ENCODE results near the gene SSX2IP. TPM values are rescaled to one million over a fixed set of nuclear protein-coding genes. Genes with fewer than 3 reads are reported as not detected.

Gene SSX2IP
- total and polyA plus RNA-seq, 4 donors: 3.7 to 21.8 (median 6.4) TPM

DNA sequence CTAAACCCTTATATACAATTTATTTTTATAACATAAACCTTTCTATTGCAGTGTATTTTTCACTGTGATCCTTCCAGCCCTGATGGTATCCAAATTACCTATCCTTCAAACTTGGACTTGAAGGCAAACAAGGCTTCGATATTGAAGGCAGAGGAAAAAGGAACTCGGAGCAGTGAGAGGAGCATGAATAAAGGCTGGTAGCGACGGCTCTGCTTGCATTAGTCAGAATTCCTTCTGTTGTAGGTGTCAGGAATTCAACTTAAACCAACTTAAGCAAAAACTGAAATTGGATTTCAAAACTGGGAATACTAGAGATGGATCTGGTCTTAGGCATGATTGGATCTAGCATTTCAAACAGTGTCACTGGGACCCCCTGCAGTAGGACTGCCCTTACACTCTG, 17.8 kb upstream of the SSX2IP start:
- Histone ChIP-seq H3K9ac (ENCODE audit: low read depth in 1 of 2, low read length in 2 of 2) (no peak overlapping the region), H3K36me3 (ENCODE audit: control insufficient read depth in 4 of 4, insufficient read depth in 3 of 4, low read depth in 1 of 4, low read length in 3 of 4) (no peaks in the 10 kb centered on the region), H3K27ac (ENCODE audit: low read depth in 1 of 2, low read length in 2 of 2) (no peak overlapping the region), H3K4me1 (ENCODE audit: control insufficient read depth in 4 of 4, insufficient read depth in 4 of 4, low read length in 3 of 4) (peaks cover 6 to 17% (median 10%) of the 10 kb centered on the region in 4 donors), H3K4me3 (ENCODE audit: low read depth in 1 of 3, low read length in 3 of 3) (no peak overlapping the region), H3K27me3 (ENCODE audit: control insufficient read depth in 4 of 4, insufficient read depth in 4 of 4, low read length in 3 of 4) (no peaks in the 10 kb centered on the region), H3K9me3 (ENCODE audit: control insufficient read depth in 4 of 4, low read length in 3 of 4) (no peaks in the 10 kb centered on the region)
- TF ChIP-seq HNF4A (conservative IDR thresholded peaks at IDR 0.05) (no peak), ATF3 (IDR thresholded peaks at IDR 0.05) (no peak), JUND (IDR thresholded peaks at IDR 0.05) (no peak), YY1 (IDR thresholded peaks at IDR 0.05) (no peak), GABPA (IDR thresholded peaks at IDR 0.05 in 1 of 2, conservative IDR thresholded peaks at IDR 0.05 in 1 of 2) (no peak), CTCF (IDR thresholded peaks at IDR 0.05; ENCODE audit: low read depth, low read length, missing input control) (no peak), TAF1 (conservative IDR thresholded peaks at IDR 0.05) (no peak)
- TF ChIP-seq, protein P1, sequence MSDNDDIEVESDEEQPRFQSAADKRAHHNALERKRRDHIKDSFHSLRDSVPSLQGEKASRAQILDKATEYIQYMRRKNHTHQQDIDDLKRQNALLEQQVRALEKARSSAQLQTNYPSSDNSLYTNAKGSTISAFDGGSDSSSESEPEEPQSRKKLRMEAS (IDR thresholded peaks at IDR 0.05): no peak
- DNase-seq (ENCODE audit: low spot score): no peak
- 96% methylated on average over 4 of the region's 4 CpGs for WGBS

DNA sequence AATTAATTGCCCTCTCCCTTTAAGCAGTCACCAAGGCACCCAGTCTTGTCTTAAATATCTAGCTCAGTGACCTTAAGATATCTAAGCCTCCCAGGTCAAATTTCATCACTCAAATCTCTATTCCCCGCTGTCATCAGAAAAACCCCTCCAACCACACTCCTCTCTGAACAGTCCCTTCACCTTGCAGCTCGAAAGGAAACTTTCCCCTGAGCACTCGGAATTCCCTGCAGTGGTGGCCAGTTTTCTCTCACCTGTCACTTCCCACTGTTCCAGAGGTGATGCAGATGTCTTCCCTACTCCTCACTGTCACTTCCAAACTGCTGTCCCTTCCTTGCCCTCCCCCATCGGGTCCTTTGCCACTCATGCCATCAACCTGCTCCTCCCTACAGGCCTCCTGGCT, 15.3 kb upstream of the SSX2IP start:
- TF ChIP-seq RXRA (IDR thresholded peaks at IDR 0.05): no peak
- no peak for TF ChIP-seq ZBTB33 (IDR thresholded peaks at IDR 0.05)
- no peak for TF ChIP-seq EGR1 (IDR thresholded peaks at IDR 0.05; ENCODE audit: low read depth in 2 of 2)
- TF ChIP-seq YY1 (IDR thresholded peaks at IDR 0.05): no peak
- TF ChIP-seq CTCF (IDR thresholded peaks at IDR 0.05; ENCODE audit: low read depth, low read length, missing input control): no peak
- TF ChIP-seq TAF1 (conservative IDR thresholded peaks at IDR 0.05): no peak
- TF ChIP-seq SP1 (IDR thresholded peaks at IDR 0.05): no peak
- TF ChIP-seq HNF4A (conservative IDR thresholded peaks at IDR 0.05): no peak
- TF ChIP-seq JUND (IDR thresholded peaks at IDR 0.05): no peak
- no peak for TF ChIP-seq HNF4G (IDR thresholded peaks at IDR 0.05)
- TF ChIP-seq, protein P1 (IDR thresholded peaks at IDR 0.05): no peak
- no peak for TF ChIP-seq NR2F2 (IDR thresholded peaks at IDR 0.05)
- TF ChIP-seq GABPA (IDR thresholded peaks at IDR 0.05 in 1 of 2, conservative IDR thresholded peaks at IDR 0.05 in 1 of 2): no peak
- TF ChIP-seq ATF3 (IDR thresholded peaks at IDR 0.05): no peak
- TF ChIP-seq, protein P2, sequence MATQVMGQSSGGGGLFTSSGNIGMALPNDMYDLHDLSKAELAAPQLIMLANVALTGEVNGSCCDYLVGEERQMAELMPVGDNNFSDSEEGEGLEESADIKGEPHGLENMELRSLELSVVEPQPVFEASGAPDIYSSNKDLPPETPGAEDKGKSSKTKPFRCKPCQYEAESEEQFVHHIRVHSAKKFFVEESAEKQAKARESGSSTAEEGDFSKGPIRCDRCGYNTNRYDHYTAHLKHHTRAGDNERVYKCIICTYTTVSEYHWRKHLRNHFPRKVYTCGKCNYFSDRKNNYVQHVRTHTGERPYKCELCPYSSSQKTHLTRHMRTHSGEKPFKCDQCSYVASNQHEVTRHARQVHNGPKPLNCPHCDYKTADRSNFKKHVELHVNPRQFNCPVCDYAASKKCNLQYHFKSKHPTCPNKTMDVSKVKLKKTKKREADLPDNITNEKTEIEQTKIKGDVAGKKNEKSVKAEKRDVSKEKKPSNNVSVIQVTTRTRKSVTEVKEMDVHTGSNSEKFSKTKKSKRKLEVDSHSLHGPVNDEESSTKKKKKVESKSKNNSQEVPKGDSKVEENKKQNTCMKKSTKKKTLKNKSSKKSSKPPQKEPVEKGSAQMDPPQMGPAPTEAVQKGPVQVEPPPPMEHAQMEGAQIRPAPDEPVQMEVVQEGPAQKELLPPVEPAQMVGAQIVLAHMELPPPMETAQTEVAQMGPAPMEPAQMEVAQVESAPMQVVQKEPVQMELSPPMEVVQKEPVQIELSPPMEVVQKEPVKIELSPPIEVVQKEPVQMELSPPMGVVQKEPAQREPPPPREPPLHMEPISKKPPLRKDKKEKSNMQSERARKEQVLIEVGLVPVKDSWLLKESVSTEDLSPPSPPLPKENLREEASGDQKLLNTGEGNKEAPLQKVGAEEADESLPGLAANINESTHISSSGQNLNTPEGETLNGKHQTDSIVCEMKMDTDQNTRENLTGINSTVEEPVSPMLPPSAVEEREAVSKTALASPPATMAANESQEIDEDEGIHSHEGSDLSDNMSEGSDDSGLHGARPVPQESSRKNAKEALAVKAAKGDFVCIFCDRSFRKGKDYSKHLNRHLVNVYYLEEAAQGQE (IDR thresholded peaks at IDR 0.05): no peak
- no peak for TF ChIP-seq RAD21 (IDR thresholded peaks at IDR 0.05)
- DNase-seq (ENCODE audit: low spot score): no peak
- no peaks in the 10 kb centered on the region for H3K9me3 ChIP-seq (ENCODE audit: control insufficient read depth in 4 of 4, low read length in 3 of 4)

More for the DNA sequence above, 15.3 kb upstream of the SSX2IP start:
- H3K27ac ChIP-seq (ENCODE audit: low read depth in 1 of 2, low read length in 2 of 2): no peak overlapping the region
- H3K4me3 ChIP-seq (ENCODE audit: low read depth in 1 of 3, low read length in 3 of 3): no peak overlapping the region
- peaks cover 6 to 17% (median 10%) of the 10 kb centered on the region in 4 donors for H3K4me1 ChIP-seq (ENCODE audit: control insufficient read depth in 4 of 4, insufficient read depth in 4 of 4, low read length in 3 of 4)
- no peaks in the 10 kb centered on the region for H3K36me3 ChIP-seq (ENCODE audit: control insufficient read depth in 4 of 4, insufficient read depth in 3 of 4, low read depth in 1 of 4, low read length in 3 of 4)
- no peak overlapping the region for H3K9ac ChIP-seq (ENCODE audit: low read depth in 1 of 2, low read length in 2 of 2)
- H3K27me3 ChIP-seq (ENCODE audit: control insufficient read depth in 4 of 4, insufficient read depth in 4 of 4, low read length in 3 of 4): no peaks in the 10 kb centered on the region
- 71% methylated on average over 4 of the region's 4 CpGs for WGBS

Data from liver (tissue), 9 donors.